ENCODE results near the gene GGA3. TPM values are rescaled to one million over a fixed set of nuclear protein-coding genes. Genes with fewer than 3 reads are reported as not detected.

The GGA3 gene
- total RNA-seq, 1 donor from 2014 or later: 116 TPM

- ChIA-PET POLR2A (interaction anchor here (0.6 to 4.9 kb wide), 8 partner anchors 10 to 80 kb away, joined by 3 to 54 read pairs (median 6); partner anchors contain the start of genes GGA3, MIF4GD, MRPS7 and SLC25A19), CTCF (interaction anchor here (0.7 to 1.6 kb wide), 5 partner anchors 10 to 163 kb away, joined by 3 to 8 read pairs (median 4); partner anchors contain the start of gene MIF4GD)
- ATAC-seq (ENCODE audit: low read depth) (no peak), DNase-seq (no peak)
- Mint-ChIP-seq H3K27ac (peak overlapping the region; percentile 87), H3K4me1 (peaks cover 66% of the 10 kb centered on the region), H3K27me3 (no peaks in the 10 kb centered on the region), H3K9me3 (no peaks in the 10 kb centered on the region), H3K36me3 (ENCODE audit: low read depth) (peaks cover 29% of the 10 kb centered on the region), H3K4me3 (peak overlapping the region; percentile 76)
- intact Hi-C loops (cut with micrococcal nuclease): no loop called here
- TF ChIP-seq CTCF (IDR thresholded peaks at IDR 0.05): no peak
These were observed 11.8 kb downstream of the GGA3 start for GRCh38 chr17:75249564-75249963.

- TF ChIP-seq CTCF (IDR thresholded peaks at IDR 0.05): no peak
- Mint-ChIP-seq H3K9me3 (no peaks in the 10 kb centered on the region), H3K4me3 (no peak overlapping the region), H3K4me1 (peaks cover 68% of the 10 kb centered on the region), H3K27me3 (no peaks in the 10 kb centered on the region), H3K36me3 (ENCODE audit: low read depth) (peaks cover 58% of the 10 kb centered on the region), H3K27ac (peak overlapping the region; percentile 41)
- POLR2A ChIA-PET: interaction anchor here (0.7 to 0.9 kb wide), 4 partner anchors 15 to 515 kb away, joined by 3 to 4 read pairs (median 4); partner anchors contain the start of genes GGA3 and MRPS7
- CTCF ChIA-PET: interaction anchor here (1.0 to 1.9 kb wide), 2 partner anchors 9 to 163 kb away, joined by 3 to 5 read pairs; no protein-coding TSS in a partner anchor
- intact Hi-C loops (cut with micrococcal nuclease): no loop called here
- ATAC-seq (ENCODE audit: low read depth): no peak
- DNase-seq: no peak
These were observed 15.0 kb downstream of the GGA3 start for GRCh38 chr17:75246404-75246803.

GRCh38 chr17:75245011-75245410 is 16.4 kb downstream of the GGA3 start:
- intact Hi-C loops (cut with micrococcal nuclease): no loop called here
- H3K4me1 Mint-ChIP-seq: peaks cover 63% of the 10 kb centered on the region
- H3K27ac Mint-ChIP-seq: peak overlapping the region; percentile 87
- H3K9me3 Mint-ChIP-seq: no peaks in the 10 kb centered on the region
- no peak for DNase-seq
- H3K36me3 Mint-ChIP-seq (ENCODE audit: low read depth): peaks cover 69% of the 10 kb centered on the region
- ChIA-PET CTCF (interaction anchor here (1.8 kb wide), 1 partner anchor 16 kb away, joined by 6 read pairs; the partner anchor contains the start of genes GGA3 and MRPS7), POLR2A (interaction anchor here (0.5 to 2.4 kb wide), 7 partner anchors 16 to 128 kb away, joined by 3 to 26 read pairs (median 5); partner anchors contain the start of genes GGA3, MIF4GD, MRPS7 and SLC25A19)
- ATAC-seq (ENCODE audit: low read depth): no peak
- no peak overlapping the region for H3K4me3 Mint-ChIP-seq
- no peak for TF ChIP-seq CTCF (IDR thresholded peaks at IDR 0.05)
- no peaks in the 10 kb centered on the region for H3K27me3 Mint-ChIP-seq

GRCh38 chr17:75244133-75244866 is 17.1 kb downstream of the GGA3 start:
- H3K4me3 Mint-ChIP-seq: peak overlapping the region; percentile 57
- peak overlapping the region; percentile 87 for H3K27ac Mint-ChIP-seq
- H3K9me3 Mint-ChIP-seq: no peaks in the 10 kb centered on the region
- no peak for TF ChIP-seq CTCF (IDR thresholded peaks at IDR 0.05)
- intact Hi-C loops (cut with micrococcal nuclease): loop anchor here (1.0 kb wide), 1 partner anchor 17 kb away; the partner anchor contains the start of genes GGA3 and MRPS7
- H3K4me1 Mint-ChIP-seq: peaks cover 55% of the 10 kb centered on the region
- ChIA-PET CTCF (interaction anchor here (0.9 to 5.0 kb wide), 3 partner anchors 17 to 168 kb away, joined by 4 to 24 read pairs (median 6); partner anchors contain the start of genes GGA3, MIF4GD and MRPS7), POLR2A (interaction anchor here (0.5 to 2.4 kb wide), 9 partner anchors 17 to 328 kb away, joined by 3 to 26 read pairs (median 5); partner anchors contain the start of genes GGA3, MIF4GD, MRPS7 and SLC25A19)
- peaks cover 76% of the 10 kb centered on the region for H3K36me3 Mint-ChIP-seq (ENCODE audit: low read depth)
- DNase-seq (peak; percentile 31), ATAC-seq (ENCODE audit: low read depth) (peak; percentile 75)
- H3K27me3 Mint-ChIP-seq: no peaks in the 10 kb centered on the region

Data from activated B cell treated with CpG ODN at 0.5 μM for 24 hours (primary cell).